G401.6 (cell line): Measurements from ENCODE around the gene NSD2.
"Not testable (repeated sequence)": the region's sequence is repeated elsewhere in the genome, so short reads cannot be mapped to it uniquely, and the experiment has no call there.

ENCODE experiments used
- FAIRE-seq: peaks from 2 replicates; lab custom pipeline; 2012; peaks lifted over from hg19 to GRCh38; lab: Jason Lieb, UNC

The NSD2 gene

DNA sequence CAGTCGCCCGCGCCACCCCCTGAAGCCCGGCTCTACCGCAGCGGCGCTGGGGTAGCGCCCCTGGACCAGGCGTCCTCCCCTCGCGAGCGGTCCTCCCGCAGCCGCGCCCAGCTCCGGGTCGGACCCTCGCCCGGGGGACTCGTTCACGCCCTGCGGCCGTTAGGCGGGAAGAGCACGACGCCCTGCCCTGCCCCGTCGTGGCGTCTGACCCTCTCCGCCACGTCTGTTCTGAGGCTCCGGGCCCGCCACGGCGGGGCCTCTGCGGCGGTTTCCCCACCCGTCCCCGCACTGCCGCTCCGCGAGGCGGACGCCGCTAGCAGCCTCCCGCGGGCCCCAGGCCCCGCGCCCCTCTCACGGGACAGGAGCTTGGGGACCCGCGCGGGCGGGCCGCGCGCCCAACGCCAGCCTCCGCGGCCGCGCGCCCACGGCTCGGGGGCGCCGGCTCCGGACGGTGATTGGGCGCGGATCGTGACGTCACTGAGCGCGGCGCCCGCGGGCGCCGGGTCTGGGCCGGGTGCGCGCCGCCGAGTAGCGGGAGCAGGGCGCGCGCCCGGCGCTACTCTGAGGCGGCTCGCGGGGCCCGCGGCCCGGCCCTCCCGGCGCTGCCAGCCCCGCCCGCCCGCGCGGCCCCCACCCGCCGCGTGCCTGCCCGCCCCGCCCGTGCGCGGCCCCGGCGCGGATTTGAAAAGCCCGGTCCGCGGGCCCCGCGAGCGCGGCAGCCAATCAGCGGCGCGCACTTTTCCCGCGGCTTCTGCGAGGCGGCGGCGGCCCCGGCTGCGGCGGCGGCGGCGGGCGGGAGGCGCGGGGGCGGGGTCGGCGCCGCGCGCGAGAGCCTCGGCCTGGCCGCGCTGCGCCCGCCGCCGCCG, at the start of gene NSD2:
TSS of gene NSD2 (plus strand) at position 816 of the 866 bp plus-strand sequence. CDS start 29,262 bp downstream, outside the sequence.
- FAIRE-seq, result no peak

DNA sequence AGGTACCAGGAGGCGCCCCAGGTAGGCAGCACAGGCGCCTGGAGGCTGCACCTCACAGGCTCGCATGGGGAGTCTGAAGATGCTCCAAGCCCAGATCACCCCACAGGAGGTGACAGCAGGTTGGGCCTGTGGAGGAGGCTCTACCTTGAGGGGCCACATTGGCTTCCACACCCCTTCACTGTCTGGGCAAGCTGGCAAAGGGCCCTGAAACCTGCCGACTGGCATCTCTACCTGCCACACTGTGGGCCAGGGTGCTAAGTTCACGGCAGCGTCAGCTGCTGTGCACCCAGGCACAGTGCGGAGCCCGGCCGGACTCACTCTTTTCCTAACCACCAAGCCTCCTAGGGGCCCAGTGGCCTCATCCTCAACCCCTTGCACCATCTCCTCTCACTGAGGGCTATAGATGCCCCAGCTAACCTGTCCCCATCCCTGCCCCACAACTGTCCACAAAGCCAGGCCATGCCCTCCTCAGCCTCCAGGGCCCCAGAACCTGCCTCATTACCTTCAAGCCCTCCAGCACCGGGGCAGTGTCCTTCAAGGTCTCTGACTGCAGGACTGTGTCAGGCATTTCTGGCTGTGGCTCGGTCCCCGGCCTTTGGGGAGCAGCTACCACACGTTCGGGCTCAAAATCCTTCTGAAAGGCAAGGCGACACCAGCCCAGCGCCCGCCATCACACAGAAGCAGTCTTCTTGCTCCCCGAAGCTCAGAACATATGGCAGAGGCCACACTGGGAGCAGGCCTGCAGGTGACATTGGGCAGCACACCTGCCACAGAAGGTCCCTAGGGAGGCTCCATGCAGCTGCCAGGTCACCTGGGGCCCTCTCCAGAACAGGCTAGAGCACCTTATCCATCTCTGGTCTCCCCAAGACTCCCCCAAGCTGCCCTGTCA, 49.3 kb upstream of the NSD2 start:
- FAIRE-seq, result no peak

- no peak for FAIRE-seq
Measured at GRCh38 chr4:1822568-1823544, 48.3 kb upstream of the NSD2 start.

GRCh38 chr4:1823545-1823932, 47.7 kb upstream of the NSD2 start:
- FAIRE-seq, result no peak

DNA sequence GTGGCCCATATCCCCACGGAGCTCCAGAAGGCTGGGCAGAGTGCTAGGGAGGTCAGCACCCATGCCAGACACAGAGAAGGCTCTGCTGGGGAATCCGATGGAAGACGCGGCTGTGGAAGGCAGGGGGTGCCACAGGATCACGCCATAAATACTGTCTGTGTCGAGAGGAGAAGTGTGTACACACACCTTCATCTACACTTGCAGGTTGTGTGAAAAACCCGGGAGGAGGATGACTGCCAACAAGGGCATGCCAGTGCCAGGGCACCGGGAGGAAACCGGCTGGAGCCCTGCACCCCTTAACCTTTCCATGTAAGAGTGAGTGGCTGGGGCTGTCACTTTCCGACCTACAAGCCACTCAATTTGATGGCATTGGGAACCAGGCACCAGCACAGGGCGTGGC, 46.4 kb upstream of the NSD2 start:
- FAIRE-seq, result no peak

DNA sequence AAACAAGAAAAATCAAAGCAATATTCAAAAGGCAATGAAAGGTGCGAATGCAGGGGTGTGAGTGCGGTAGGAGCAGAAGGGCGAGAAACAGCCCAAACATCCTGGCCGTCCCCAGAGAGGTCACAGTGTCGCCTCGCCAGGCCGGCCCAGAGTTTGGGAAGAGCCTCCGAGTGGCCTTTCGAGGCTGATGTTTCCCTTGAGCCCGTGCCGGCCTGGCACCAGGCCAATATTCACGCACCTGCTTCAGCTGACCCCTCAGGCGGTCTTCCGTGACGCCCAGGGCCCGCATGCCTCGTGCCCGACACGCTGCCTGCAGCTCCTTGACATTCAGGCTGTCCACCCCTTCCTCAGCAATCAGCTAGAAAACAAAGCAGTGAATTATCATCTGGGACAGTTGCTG, 45.9 kb upstream of the NSD2 start:
- FAIRE-seq, result no peak

DNA sequence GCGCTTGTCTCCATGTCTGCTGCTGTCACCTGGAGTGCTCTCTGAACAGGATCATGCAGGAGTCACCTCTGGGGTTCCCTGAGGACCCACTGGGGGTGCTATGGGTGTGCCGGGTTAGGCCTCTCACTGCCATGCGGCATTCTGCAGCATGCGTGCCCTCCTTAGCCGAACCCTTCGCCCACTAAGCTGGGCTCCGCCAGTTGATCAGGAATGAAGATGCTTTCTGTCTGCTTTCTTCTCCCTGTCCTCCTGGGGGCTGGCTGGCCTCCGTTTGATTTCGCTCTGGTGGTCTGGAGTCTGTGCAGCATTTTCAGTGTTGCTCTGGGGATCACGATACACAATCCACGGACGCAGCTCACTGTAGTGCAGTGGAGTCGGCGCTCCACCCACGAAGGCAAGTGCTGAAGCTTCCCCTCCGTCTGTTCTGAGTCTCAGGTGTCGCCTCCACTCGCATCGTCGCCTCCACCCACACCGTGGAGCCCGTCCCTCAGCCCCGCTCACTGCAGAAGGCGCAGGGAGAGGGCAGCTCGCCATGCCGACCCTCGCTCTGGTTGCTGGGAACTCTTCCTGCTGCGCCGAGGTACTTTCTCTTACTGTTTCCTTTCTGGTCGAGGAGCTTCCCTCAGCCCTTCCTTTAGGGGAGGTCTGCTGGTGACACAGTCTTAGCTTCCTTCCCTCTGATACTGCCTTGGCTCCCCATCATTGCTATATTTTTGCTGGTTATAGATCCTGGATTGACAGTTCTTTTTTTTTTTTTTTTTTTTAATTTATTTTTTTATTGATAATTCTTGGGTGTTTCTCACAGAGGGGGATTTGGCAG, 44.5 kb upstream of the NSD2 start:
- no peak for FAIRE-seq

GRCh38 chr4:1830234-1830633, 41.0 kb upstream of the NSD2 start:
- FAIRE-seq, result no peak

- no peak for FAIRE-seq
Measured at GRCh38 chr4:1830642-1831228, 40.5 kb upstream of the NSD2 start.

DNA sequence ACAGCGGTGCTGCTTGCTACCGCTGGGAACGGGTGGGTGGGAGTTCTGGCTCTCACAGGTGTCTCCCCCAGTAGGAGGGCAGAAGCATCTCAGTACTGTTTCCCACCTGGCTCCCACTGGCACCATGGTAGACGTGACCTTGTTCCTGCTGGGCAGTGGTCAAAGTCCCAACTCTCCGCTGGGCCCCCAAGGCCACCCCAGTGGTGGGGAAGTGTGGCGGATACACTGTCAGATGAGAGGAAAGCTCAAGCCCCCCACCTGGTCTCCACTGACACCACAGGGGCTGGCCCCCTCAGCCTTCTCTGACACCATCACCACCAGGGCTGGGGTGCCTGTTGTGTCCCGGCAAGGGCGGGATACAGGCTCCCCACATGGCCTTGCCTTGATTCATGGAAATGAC, 39.9 kb upstream of the NSD2 start:
- FAIRE-seq, result no peak

DNA sequence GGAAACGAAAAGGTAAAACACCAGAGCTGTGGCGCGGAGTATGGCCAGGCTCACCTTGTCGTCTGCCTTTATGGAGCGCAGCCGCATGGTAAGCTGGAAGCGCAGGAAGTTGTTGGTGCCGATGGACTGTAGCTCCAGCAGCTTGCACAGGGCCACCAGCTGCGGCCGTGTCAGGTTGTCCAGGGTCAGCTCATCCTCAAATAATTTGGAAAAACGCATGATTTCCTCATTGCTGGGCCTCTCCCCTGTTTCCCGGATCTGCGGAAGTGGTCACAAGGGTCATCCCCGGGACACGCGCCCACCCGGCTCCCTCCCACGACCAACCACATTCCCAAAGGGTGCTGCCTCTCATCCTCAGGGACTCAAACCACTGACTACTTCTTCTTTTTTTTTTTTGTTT, 38.5 kb upstream of the NSD2 start:
- FAIRE-seq, result no peak

DNA sequence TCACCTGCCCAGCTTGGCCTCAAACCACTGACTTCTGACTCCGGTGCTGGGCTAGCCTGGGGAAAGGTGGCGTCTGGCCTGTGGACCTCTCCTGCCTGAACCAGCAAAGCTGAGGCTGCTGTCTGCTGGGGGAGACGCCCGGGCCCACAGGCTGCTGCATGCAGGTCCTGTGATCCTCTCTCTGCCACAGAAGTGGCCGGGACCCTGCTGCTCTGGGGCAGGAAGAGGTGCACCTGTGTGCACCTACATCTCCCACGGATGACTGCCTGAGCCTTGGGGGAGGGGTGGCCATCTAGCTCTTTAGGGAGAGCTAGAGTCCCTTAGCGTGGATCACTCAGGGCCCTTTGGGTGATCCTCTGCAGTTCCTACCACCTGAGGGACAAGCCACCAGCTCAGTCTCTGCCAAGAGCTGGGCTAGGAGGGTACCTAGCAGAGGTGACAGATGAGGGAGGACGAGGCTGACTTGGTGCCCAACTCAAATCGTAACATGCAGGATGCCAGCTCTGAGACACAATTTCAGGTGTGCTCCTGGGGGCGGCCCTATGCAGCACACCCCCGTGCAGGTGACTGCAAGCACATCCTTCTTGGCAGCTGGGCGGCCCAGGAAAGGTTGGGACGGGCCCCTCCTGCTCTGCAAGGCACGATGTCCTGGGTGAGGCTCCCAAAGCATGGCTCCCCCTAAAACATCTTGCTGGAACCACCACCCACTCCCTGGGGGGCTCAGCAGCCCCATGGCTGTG, 37.7 kb upstream of the NSD2 start:
- no peak for FAIRE-seq

GRCh38 chr4:1834047-1834775, 37.0 kb upstream of the NSD2 start:
- no peak for FAIRE-seq

- FAIRE-seq, result not testable (repeated sequence)
Measured at GRCh38 chr4:1835836-1836235, 35.4 kb upstream of the NSD2 start.

GRCh38 chr4:1836650-1837049, 34.5 kb upstream of the NSD2 start:
- FAIRE-seq, result no peak

DNA sequence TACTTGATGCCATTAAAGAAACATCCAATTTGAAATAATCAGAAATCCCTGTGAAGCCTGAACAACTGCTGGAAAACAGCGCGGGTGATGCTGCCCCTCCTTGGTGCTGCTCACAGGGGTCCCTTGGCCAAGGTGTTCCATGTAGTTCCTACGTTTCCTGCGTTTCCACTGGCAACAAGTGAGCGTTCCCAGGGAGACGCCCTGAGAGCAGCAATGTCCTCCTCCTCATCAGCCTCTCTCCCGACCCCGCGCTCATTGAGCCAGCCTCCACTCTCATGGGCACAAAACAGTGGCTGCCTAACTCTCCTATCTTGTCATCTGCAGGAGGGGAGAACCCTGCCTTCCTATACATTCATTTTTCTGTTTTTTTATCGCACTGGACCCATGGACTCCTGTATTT, 34.1 kb upstream of the NSD2 start:
- no peak for FAIRE-seq

- no peak for FAIRE-seq
Measured at GRCh38 chr4:1839282-1839681, 31.9 kb upstream of the NSD2 start.

GRCh38 chr4:1841201-1841886, 29.8 kb upstream of the NSD2 start:
- no peak for FAIRE-seq

DNA sequence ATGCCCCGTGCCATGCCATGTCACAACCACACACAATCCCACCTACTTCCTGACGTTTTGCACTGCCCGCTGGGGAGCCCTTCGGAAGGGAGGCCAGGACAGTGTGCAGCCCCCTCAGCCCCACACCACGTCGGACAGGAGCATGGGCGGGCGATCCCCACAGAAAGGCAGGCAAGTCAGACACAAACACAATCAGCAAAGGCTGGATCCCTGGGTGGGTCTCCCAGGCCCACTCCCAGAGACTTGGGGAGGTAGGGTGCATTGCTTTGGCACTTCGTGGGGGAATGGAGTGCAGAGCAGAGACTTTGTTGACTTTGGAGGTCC, 29.3 kb upstream of the NSD2 start:
- FAIRE-seq, result no peak
